ENCODE measurements around the gene C2CD2L. TPM values are rescaled to one million over a fixed set of nuclear protein-coding genes. Genes with fewer than 3 reads are reported as not detected.

The C2CD2L gene
- total and polyA plus RNA-seq, 2 donors from 2014 or later, result 16.0 to 17.7 TPM

GRCh38 chr11:119152604-119153003 lies 45.5 kb downstream of the C2CD2L start:
- no peak overlapping the region for H3K4me3 ChIP-seq (ENCODE audit: low read length in 3 of 3)
- no peak for TF ChIP-seq CTCF (IDR thresholded peaks at IDR 0.05; ENCODE audit: borderline replicate concordance, extremely low read depth, insufficient read depth)
- no peak overlapping the region for H3K9ac ChIP-seq (ENCODE audit: low read length in 3 of 3)
- no peaks in the 10 kb centered on the region for H3K9me3 ChIP-seq (ENCODE audit: control insufficient read depth in 2 of 3, insufficient read depth in 1 of 3, low read length in 3 of 3)
- H3K27me3 ChIP-seq (ENCODE audit: control insufficient read depth, insufficient read depth, low read length), result peaks cover 1% of the 10 kb centered on the region
- FAIRE-seq (no peak), DNase-seq (no peak)
- intact Hi-C loops (cut with DNase I), result no loop called here
- peaks cover 0 to 3% (median 0%) of the 10 kb centered on the region in 3 donors for H3K4me1 ChIP-seq (ENCODE audit: control insufficient read depth in 2 of 3, insufficient read depth in 2 of 3, low read depth in 1 of 3, low read length in 3 of 3)
- H3K27ac ChIP-seq (ENCODE audit: low read depth in 2 of 2, low read length in 2 of 2), result no peak overlapping the region
- H3K36me3 ChIP-seq (ENCODE audit: control insufficient read depth in 2 of 3, insufficient read depth in 3 of 3, low read length in 3 of 3), result no peaks in the 10 kb centered on the region

- no peak overlapping the region for H3K9ac ChIP-seq (ENCODE audit: low read length in 3 of 3)
Observed at GRCh38 chr11:119153049-119153818, 46.1 kb downstream of the C2CD2L start.

GRCh38 chr11:119154178-119154577 lies 47.0 kb downstream of the C2CD2L start:
- no peak for FAIRE-seq

More at GRCh38 chr11:119153049-119153818, 46.1 kb downstream of the C2CD2L start:
- intact Hi-C loops (cut with DNase I), result no loop called here
- DNase-seq (no peak), FAIRE-seq (no peak)
- H3K4me1 ChIP-seq (ENCODE audit: control insufficient read depth in 2 of 3, insufficient read depth in 2 of 3, low read depth in 1 of 3, low read length in 3 of 3), result peaks cover 0 to 3% (median 0%) of the 10 kb centered on the region in 3 donors
- H3K9me3 ChIP-seq (ENCODE audit: control insufficient read depth in 2 of 3, insufficient read depth in 1 of 3, low read length in 3 of 3), result no peaks in the 10 kb centered on the region
- no peak overlapping the region for H3K4me3 ChIP-seq (ENCODE audit: low read length in 3 of 3)
- no peaks in the 10 kb centered on the region for H3K27me3 ChIP-seq (ENCODE audit: control insufficient read depth, insufficient read depth, low read length)
- H3K36me3 ChIP-seq (ENCODE audit: control insufficient read depth in 2 of 3, insufficient read depth in 3 of 3, low read length in 3 of 3), result no peaks in the 10 kb centered on the region
- no peak overlapping the region for H3K27ac ChIP-seq (ENCODE audit: low read depth in 2 of 2, low read length in 2 of 2)
- TF ChIP-seq CTCF (IDR thresholded peaks at IDR 0.05; ENCODE audit: borderline replicate concordance, extremely low read depth, insufficient read depth), result no peak

More at GRCh38 chr11:119154178-119154577, 47.0 kb downstream of the C2CD2L start:
- Histone ChIP-seq H3K27me3 (ENCODE audit: control insufficient read depth, insufficient read depth, low read length) (no peaks in the 10 kb centered on the region), H3K4me1 (ENCODE audit: control insufficient read depth in 2 of 3, insufficient read depth in 2 of 3, low read depth in 1 of 3, low read length in 3 of 3) (no peaks in the 10 kb centered on the region), H3K36me3 (ENCODE audit: control insufficient read depth in 2 of 3, insufficient read depth in 3 of 3, low read length in 3 of 3) (no peaks in the 10 kb centered on the region), H3K4me3 (ENCODE audit: low read length in 3 of 3) (no peak overlapping the region), H3K9ac (ENCODE audit: low read length in 3 of 3) (no peak overlapping the region), H3K27ac (ENCODE audit: low read depth in 2 of 2, low read length in 2 of 2) (no peak overlapping the region), H3K9me3 (ENCODE audit: control insufficient read depth in 2 of 3, insufficient read depth in 1 of 3, low read length in 3 of 3) (no peaks in the 10 kb centered on the region)
- TF ChIP-seq CTCF (IDR thresholded peaks at IDR 0.05; ENCODE audit: borderline replicate concordance, extremely low read depth, insufficient read depth), result no peak
- intact Hi-C loops (cut with DNase I), result no loop called here
- DNase-seq, result no peak

All from kidney (tissue), 14 donors.